MG63 (cell line): ENCODE measurements around the gene ZNF784. TPM values are rescaled to one million over a fixed set of nuclear protein-coding genes. Genes with fewer than 3 reads are reported as not detected.

ENCODE experiments used
- DNase-seq: peaks from one replicate; pipeline ENCODE4 v3.0.0-alpha.2; 2020
- H3K27me3 ChIP-seq: fragments of 250-450 bp; sonication (Bioruptor Pico); 2 replicates; pipeline ENCODE4 v1.5.1; 2020; ENCODE audit warnings: mild to moderate bottlenecking, moderate library complexity
- H3K36me3 ChIP-seq: fragments of 250-450 bp; sonication (Bioruptor Pico); 2 replicates; pipeline ENCODE4 v1.5.1; 2020; ENCODE audit warnings: mild to moderate bottlenecking, moderate library complexity
- H3K4me3 ChIP-seq: fragments of 250-450 bp; sonication (Bioruptor Pico); 2 replicates; pipeline ENCODE4 v1.5.1; 2020; ENCODE audit warnings: mild to moderate bottlenecking, moderate library complexity
- H3K9me3 ChIP-seq: fragments of 250-450 bp; sonication (Bioruptor Pico); 2 replicates; pipeline ENCODE4 v1.5.1; 2020; ENCODE audit warnings: mild to moderate bottlenecking, moderate library complexity
- total RNA-seq: library from RNA; depleted of rRNA; stranded (reverse); fragments of >200 nt; shearing (Covaris generic); gene quantifications from 2 replicates; pipeline ENCODE4 v1.2.3, GENCODE V29; 2014; ENCODE audit warnings: low replicate concordance

Gene ZNF784
- total RNA-seq, 1 experiment from 2014 or later, result 12.6 TPM

- no peaks in the 10 kb centered on the region for H3K9me3 ChIP-seq
- no peak for DNase-seq
Measured at GRCh38 chr19:55648585-55649267, 24.4 kb upstream of the ZNF784 start.

GRCh38 chr19:55647732-55648584 lies 23.6 kb upstream of the ZNF784 start, which contains the start of gene CCDC106:
Gene CCDC106, plus strand, starts transcription at chr19:55648212. Its CDS starts 835 bp downstream, at chr19:55649047.
- peak; percentile 74 for DNase-seq
- Histone ChIP-seq H3K36me3 (peaks cover 40% of the 10 kb centered on the region), H3K4me3 (peak within 1 kb of the TSS; percentile 83), H3K9me3 (no peaks in the 10 kb centered on the region), H3K27me3 (no peaks in the 10 kb centered on the region)

More at GRCh38 chr19:55648585-55649267, 24.4 kb upstream of the ZNF784 start:
- Histone ChIP-seq H3K4me3 (peak overlapping the region; percentile 83), H3K36me3 (peaks cover 40% of the 10 kb centered on the region), H3K27me3 (no peaks in the 10 kb centered on the region)

GRCh38 chr19:55646889-55647731 lies 22.7 kb upstream of the ZNF784 start:
- Histone ChIP-seq H3K4me3 (peak overlapping the region; percentile 83), H3K36me3 (peaks cover 40% of the 10 kb centered on the region), H3K27me3 (no peaks in the 10 kb centered on the region), H3K9me3 (no peaks in the 10 kb centered on the region)
- DNase-seq, result no peak

- DNase-seq, result no peak
- Histone ChIP-seq H3K4me3 (peak overlapping the region; percentile 75; the same call in 1 of the 2 replicates), H3K36me3 (peaks cover 40% of the 10 kb centered on the region), H3K9me3 (no peaks in the 10 kb centered on the region), H3K27me3 (no peaks in the 10 kb centered on the region)
Measured at GRCh38 chr19:55645512-55645881, 21.1 kb upstream of the ZNF784 start.

GRCh38 chr19:55644842-55645511 lies 20.6 kb upstream of the ZNF784 start:
- Histone ChIP-seq H3K4me3 (peak overlapping the region; percentile 75), H3K9me3 (no peaks in the 10 kb centered on the region), H3K36me3 (peaks cover 40% of the 10 kb centered on the region), H3K27me3 (no peaks in the 10 kb centered on the region)
- no peak for DNase-seq

- Histone ChIP-seq H3K27me3 (no peaks in the 10 kb centered on the region), H3K4me3 (peak overlapping the region; percentile 75), H3K36me3 (peaks cover 41% of the 10 kb centered on the region), H3K9me3 (no peaks in the 10 kb centered on the region)
- no peak for DNase-seq
Measured at GRCh38 chr19:55644191-55644833, 19.9 kb upstream of the ZNF784 start.

- Histone ChIP-seq H3K36me3 (peaks cover 45% of the 10 kb centered on the region), H3K4me3 (peak overlapping the region; percentile 75), H3K27me3 (no peaks in the 10 kb centered on the region), H3K9me3 (no peaks in the 10 kb centered on the region)
- no peak for DNase-seq
Measured at GRCh38 chr19:55643887-55644176, 19.5 kb upstream of the ZNF784 start.

- H3K9me3 ChIP-seq, result no peaks in the 10 kb centered on the region
- DNase-seq, result peak; percentile 85
- H3K4me3 ChIP-seq, result peak within 1 kb of the TSS; percentile 75
- H3K27me3 ChIP-seq, result no peaks in the 10 kb centered on the region
- peaks cover 49% of the 10 kb centered on the region for H3K36me3 ChIP-seq
Measured at GRCh38 chr19:55643003-55643886, 18.9 kb upstream of the ZNF784 start, which contains the start of gene ZNF581. Gene ZNF581, plus strand, starts transcription at chr19:55643649. Its CDS starts 923 bp downstream, at chr19:55644572.

GRCh38 chr19:55642153-55643002 lies 18.0 kb upstream of the ZNF784 start:
- Histone ChIP-seq H3K27me3 (no peaks in the 10 kb centered on the region), H3K9me3 (no peaks in the 10 kb centered on the region), H3K36me3 (peaks cover 52% of the 10 kb centered on the region), H3K4me3 (peak overlapping the region; percentile 75)
- DNase-seq, result peak; percentile 35

- peaks cover 50% of the 10 kb centered on the region for H3K36me3 ChIP-seq
- no peaks in the 10 kb centered on the region for H3K27me3 ChIP-seq
- peak overlapping the region; percentile 75 for H3K4me3 ChIP-seq
- DNase-seq, result no peak
- H3K9me3 ChIP-seq, result no peaks in the 10 kb centered on the region
Measured at GRCh38 chr19:55641426-55642152, 17.2 kb upstream of the ZNF784 start.

- H3K36me3 ChIP-seq, result peaks cover 50% of the 10 kb centered on the region
- peak within 1 kb of the TSS; percentile 75 for H3K4me3 ChIP-seq
- no peaks in the 10 kb centered on the region for H3K9me3 ChIP-seq
- DNase-seq, result peak; percentile 88
- H3K27me3 ChIP-seq, result no peaks in the 10 kb centered on the region
Measured at GRCh38 chr19:55640577-55641425, 16.4 kb upstream of the ZNF784 start, which contains the start of gene ZNF580. Gene ZNF580, plus strand, starts transcription at chr19:55641002. Its CDS starts 1,507 bp downstream, at chr19:55642509.

GRCh38 chr19:55640043-55640576 lies 15.7 kb upstream of the ZNF784 start:
- Histone ChIP-seq H3K4me3 (peak overlapping the region; percentile 75), H3K9me3 (no peaks in the 10 kb centered on the region), H3K36me3 (peaks cover 46% of the 10 kb centered on the region), H3K27me3 (no peaks in the 10 kb centered on the region)
- DNase-seq, result peak; percentile 70
